Ovary (tissue), 3 donors: ENCODE data around the gene TSPAN5.

Experiments
- POLR2A ChIP-seq: fragments of 450-650 bp; IDR thresholded peaks from one replicate; pipeline ENCODE4 v1.6.1; 2017; ENCODE audit warnings: antibody characterized with exemption, mild to moderate bottlenecking, moderate library complexity
- TF ChIP-seq, protein P1 (sequence below), 3 donors: fragments of 450-650 bp in 2 of 3; fragments of 200-600 bp in 1 of 3; IDR thresholded peaks; one replicate each; pipeline versions ENCODE4 v1.5.1 to v1.8.0; 2016 to 2022; ENCODE audit warnings: antibody characterized with exemption in 3 of 3, mild to moderate bottlenecking in 1 of 3
- donor health status: DM: no; HTN: no; CAD: no.

DNA sequence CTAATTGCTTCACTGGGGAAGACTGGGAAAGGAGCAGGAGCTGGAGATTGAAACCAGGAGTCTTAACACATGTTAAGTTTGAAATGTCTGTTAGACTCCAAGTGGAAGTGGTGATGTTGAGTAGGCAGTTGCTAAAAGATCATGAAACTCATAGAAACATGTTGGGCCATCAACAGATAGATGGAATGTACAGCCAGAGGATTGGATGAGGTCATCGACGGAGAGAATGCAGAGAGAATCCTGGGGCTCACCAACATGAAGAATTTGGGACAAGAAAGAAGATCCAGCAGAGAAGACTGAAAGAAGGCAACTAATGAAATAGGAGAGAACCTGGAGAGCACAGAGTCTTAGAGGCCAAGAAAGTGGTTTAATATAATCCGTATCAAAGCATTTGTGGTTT is 19.4 kb upstream of the TSPAN5 start:
- TF ChIP-seq POLR2A = no peak
- TF ChIP-seq, protein P1, sequence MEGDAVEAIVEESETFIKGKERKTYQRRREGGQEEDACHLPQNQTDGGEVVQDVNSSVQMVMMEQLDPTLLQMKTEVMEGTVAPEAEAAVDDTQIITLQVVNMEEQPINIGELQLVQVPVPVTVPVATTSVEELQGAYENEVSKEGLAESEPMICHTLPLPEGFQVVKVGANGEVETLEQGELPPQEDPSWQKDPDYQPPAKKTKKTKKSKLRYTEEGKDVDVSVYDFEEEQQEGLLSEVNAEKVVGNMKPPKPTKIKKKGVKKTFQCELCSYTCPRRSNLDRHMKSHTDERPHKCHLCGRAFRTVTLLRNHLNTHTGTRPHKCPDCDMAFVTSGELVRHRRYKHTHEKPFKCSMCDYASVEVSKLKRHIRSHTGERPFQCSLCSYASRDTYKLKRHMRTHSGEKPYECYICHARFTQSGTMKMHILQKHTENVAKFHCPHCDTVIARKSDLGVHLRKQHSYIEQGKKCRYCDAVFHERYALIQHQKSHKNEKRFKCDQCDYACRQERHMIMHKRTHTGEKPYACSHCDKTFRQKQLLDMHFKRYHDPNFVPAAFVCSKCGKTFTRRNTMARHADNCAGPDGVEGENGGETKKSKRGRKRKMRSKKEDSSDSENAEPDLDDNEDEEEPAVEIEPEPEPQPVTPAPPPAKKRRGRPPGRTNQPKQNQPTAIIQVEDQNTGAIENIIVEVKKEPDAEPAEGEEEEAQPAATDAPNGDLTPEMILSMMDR (IDR thresholded peaks at IDR 0.05) = no peak
